Measurements from ENCODE around the gene ALG8. TPM values are rescaled to one million over a fixed set of nuclear protein-coding genes. Genes with fewer than 3 reads are reported as not detected.

ALG8 gene
- total RNA-seq, 8 experiments from 2014 or later, result 30.6 to 74.1 (median 41.9) TPM

GRCh38 chr11:78056093-78056492 is 83.3 kb downstream of the ALG8 start:
- Histone ChIP-seq H3K4me1 (replicated peaks in 1 of 2) (peaks cover 3 to 5% of the 10 kb centered on the region in 2 donors), H3K4me3 (no peak overlapping the region), H3K27ac (no peak overlapping the region)
- no peak for ATAC-seq (replicated peaks in 6 of 8)
- in situ Hi-C loops (cut with MboI; ENCODE audit: low pct_unique_long_range_greater_than_20kb in 2 of 9, low sequenced_read_pairs in 9 of 9, unreplicated experiment in 9 of 9), result no loop called here
- WGBS, 10 experiments, result 54 to 100% (median 79%) methylated on average over 1 to 3 of the region's 3 CpGs; no CpG with 5 or more reads in 1 of the 10 experiments

DNA sequence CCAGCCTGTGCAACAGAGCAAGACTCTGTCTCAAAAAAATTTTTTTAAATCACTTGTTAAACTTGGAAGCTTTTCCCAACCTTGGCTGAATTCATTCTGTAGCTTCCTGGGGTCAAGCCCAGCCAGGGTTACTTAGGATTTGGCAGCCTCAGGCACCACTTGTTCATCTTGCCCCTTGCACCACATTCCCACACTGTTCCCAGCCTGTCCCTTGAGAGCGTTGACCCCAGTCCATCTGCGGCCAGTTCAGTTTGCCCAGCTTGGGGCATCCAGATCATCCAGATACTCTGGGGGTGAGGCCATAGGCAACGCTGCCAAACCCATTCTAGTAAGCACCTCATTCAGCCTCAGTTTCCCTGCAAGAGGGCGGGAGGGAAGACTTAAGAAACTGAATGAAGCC is 84.5 kb downstream of the ALG8 start:
- in situ Hi-C loops (cut with MboI; ENCODE audit: low pct_unique_long_range_greater_than_20kb in 2 of 9, low sequenced_read_pairs in 9 of 9, unreplicated experiment in 9 of 9), result no loop called here
- ATAC-seq (replicated peaks in 6 of 8), result no peak
- Histone ChIP-seq H3K4me3 (no peak overlapping the region), H3K4me1 (replicated peaks in 1 of 2) (peaks cover 4 to 10% of the 10 kb centered on the region in 2 donors), H3K27ac (no peak overlapping the region)
- WGBS, 10 experiments, result 60 to 100% (median 74%) methylated on average over 1 to 4 of the region's 4 CpGs; no CpG with 5 or more reads in 1 of the 10 experiments

DNA sequence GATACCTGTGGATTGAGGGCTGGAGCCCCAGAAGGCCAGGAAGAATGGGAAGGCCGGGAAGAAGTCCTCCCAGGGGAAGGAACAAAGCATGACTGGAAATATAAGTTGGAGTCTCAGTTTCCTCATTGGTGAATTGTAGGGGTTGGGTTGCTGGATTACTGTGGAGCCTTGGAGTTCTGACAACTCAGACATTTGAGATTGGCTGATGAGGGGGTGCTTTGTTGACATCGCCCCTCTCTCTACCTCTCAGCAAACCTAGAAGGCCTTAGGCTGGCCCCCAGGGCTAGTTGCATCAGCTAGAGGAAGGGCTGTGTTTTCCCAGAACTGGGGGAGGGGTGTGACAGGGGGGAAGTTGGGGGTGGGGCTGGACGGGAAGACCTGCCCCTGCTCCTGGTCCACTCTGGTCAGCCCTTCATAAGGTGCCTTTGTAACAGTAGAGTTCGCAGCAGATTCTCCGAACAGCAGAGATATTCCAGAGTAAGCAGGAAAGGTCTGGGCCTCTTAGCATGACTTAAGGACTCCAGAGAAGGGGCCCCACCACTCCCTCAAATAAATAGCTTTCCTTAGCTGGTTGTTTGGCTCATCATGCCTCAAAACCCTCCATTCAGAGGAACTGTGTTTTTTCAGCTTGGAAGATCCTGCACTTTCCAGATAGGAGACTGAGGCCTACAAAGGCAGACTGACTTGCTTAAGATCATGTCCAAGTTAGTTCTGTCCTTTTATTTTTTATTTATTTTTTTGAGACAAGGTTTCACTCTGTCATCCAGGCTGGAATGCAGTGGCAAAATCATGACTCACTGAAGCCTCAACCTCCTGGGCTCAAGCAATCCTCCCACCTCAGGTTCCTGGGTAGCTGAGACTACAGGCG is 88.2 kb downstream of the ALG8 start:
- no peak overlapping the region for H3K4me3 ChIP-seq
- whole genome bisulfite sequencing, 10 experiments, result 70 to 100% (median 91%) methylated on average over 1 to 3 of the region's 6 CpGs; no CpG with 5 or more reads in 2 of the 10 experiments
- H3K4me1 ChIP-seq (replicated peaks in 1 of 2), result peaks cover 4 to 10% of the 10 kb centered on the region in 2 donors
- no peak overlapping the region for H3K27ac ChIP-seq
- in situ Hi-C loops (cut with MboI; ENCODE audit: low pct_unique_long_range_greater_than_20kb in 2 of 9, low sequenced_read_pairs in 9 of 9, unreplicated experiment in 9 of 9), result no loop called here
- ATAC-seq (replicated peaks in 6 of 8), result peak; percentile 7 to 62 (median 41)

Other genes with a start within 250 kb of the ALG8 start
- 10 to 100 TPM; 27.0 to 53.2 (median 37.7) TPM for gene INTS4, start 145.0 kb downstream of the ALG8 start, total RNA-seq
- gene KCTD14, start 116.3 kb downstream of the ALG8 start, total RNA-seq, result 1 to 10 TPM in 3 of 8 experiments, under 1 TPM in 5; 0.14 to 2.3 (median 0.74) TPM
- gene THRSP, start 75.8 kb downstream of the ALG8 start, total RNA-seq, result 1 to 10 TPM in 1 of 8 experiments, under 1 TPM in 5, not detected in 2; 0.22 to 1.9 (median 0.48) TPM
- gene NDUFC2, start 59.8 kb downstream of the ALG8 start, total RNA-seq, result 100 to 1,000 TPM; 215 to 389 (median 268) TPM
- 10 to 100 TPM in 1 of 8 experiments, 1 to 10 TPM in 7; 2.8 to 13.0 (median 4.1) TPM for gene KCTD21, start 49.0 kb upstream of the ALG8 start, total RNA-seq
- gene USP35, start 49.3 kb upstream of the ALG8 start, total RNA-seq, result 10 to 100 TPM in 4 of 8 experiments, 1 to 10 TPM in 4; 4.3 to 13.4 (median 9.9) TPM